Nucleus accumbens (tissue), 56 donors: ENCODE measurements around the gene SLFN13.
"Not testable (repeated sequence)": the region's sequence is repeated elsewhere in the genome, so short reads cannot be mapped to it uniquely, and the experiment has no call there.

ENCODE experiments used
- DNase-seq, 56 donors: peaks; one replicate each; lab custom pipeline; 2025; lab: John Stamatoyannopoulos, UW

SLFN13 gene

DNA sequence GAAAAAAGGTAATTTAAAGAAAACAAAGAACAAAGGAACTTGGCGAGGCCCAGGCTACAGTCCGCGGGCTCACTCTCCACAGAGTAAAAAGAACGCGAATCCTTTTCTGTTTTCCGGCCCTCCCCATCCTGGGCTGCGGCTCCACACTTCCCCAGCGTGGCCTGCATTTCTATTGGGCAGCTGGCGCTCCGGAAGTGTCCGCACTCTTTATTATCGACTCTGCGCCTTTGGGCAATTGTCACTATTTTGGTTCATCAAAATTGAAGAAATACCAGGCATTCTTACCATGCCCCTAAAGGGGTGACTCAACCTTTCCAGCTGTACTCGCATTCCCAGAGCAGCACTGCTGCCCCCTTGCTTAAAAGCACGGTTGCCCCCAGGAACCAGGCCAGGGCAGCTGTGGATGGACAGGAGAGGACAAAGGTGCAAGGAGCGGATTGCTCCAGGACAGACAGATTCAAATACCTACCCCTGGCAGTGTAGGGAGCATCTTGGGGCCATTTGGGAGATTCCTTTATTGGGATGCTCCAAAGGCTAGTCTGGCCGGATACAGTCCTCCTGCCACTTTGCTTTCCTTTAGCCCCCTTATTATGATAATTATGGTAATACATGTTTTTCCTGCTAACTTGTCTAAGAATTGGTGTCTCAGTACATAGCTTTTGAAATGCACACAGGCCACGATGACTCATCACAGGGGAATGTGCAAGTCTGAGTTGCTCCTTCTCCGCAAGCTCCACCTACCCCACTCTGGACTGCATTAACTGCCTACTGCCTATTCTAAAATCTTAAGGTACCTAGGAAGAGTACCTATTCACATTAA lies 15.3 kb downstream of the SLFN13 start:
- peak in 3 of 56 donors; percentile 1 to 10 (median 7) for DNase-seq

DNA sequence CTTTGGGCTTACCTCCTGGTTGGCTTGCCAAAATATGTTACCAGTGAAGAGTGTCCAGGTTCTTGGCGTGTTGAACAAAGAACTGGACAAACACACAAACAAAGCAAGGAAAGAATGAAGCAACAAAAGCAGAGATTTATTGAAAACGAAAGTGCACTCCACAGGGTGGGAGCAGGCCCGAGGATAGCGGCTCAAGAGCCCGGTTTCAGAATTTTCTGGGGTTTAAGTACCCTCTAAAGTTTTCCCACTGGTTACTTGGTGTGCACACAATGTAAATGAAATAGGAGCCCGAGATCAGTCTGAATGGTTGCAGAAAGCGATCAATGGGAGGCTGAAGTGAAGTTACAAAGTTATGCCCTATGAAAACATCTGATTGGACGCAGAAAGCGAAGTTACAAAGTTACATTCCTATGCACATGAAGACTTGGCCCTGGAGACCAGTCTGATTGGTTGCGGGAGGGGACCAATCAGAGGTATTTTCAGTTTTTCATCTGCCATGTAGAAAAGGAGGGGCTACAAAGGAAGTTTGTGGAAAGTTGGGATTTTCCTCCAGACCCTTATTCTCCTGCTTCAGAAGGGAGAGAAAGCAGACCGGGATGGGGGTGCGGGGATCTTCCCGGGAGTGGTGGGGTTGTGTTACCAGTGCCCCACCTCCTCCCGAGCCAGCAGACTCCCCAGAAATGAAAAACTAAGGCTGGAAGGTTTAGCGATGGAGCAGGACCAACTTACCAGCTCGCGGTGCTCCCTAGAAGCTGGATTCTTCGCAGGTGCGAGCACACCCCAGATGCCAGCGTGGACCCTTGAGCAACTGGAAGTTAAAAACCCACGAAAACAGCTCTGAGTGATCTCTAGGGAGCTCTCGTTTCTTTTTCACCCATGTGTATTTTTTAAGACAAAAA lies 16.1 kb downstream of the SLFN13 start, which contains the start of gene SLFN12:
SLFN12 (minus strand) TSS at position 325 of the 899 bp plus-strand sequence. CDS start 9,472 bp downstream, outside the sequence.
- peak in 7 of 56 donors; percentile 7 to 29 (median 22) for DNase-seq

DNA sequence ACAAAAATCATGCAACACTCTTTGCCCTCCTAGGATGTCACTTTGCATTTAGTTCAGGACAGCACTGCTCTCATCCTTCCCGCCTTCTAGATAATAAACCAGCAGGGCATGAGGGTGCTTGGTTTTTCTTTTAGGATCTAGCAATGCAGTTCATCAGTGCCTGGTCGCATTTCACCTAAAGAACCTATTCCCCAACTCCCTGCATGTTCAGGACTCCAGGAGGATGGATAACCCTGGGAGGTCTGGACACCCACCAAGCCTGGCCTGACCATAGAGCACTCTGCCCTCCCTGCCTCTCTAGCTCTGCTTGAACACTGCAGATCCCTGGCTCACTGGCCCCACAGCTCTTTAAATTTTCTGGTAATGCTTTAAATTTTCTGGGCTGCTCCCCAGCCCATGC lies 18.9 kb downstream of the SLFN13 start:
- no peak for DNase-seq

DNA sequence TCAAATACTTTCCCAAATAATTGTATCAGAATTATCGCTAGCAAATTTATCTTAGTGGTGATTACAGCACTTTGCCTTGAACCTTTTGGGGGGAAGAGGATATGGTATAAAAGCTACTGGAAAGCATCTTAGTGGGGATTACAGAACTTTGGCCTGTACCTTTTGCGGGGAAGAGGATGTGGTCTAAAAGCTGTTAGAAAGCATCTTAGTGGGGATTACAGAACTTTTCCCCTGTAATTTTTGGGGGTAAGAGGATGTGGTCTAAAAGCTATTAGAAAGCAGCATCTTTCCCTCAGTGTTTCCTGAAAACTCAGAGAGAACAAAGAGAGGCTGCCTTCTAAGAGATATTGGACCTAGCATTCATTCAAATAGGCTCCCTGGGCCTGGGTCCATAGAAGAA lies 20.3 kb downstream of the SLFN13 start:
- DNase-seq = no peak

DNA sequence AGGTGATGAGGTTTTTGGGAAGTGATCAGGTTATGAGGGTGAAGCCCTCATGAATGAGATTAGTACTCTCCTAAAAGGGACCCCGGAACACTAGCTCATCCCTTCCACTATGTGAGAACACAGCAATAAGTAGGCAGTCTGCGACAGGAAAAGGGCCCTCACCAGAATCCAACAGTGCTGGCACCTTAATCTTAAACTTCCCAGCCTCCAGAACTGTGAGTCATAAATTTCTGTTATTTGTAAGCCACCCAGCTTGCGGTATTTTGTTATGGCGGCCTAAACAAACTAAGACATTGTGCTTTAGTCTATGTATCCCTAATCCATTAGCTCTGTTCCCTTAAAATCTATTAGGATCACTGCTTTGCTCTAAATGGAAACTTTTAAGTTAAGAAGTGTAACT lies 24.8 kb downstream of the SLFN13 start:
- DNase-seq = no peak

DNA sequence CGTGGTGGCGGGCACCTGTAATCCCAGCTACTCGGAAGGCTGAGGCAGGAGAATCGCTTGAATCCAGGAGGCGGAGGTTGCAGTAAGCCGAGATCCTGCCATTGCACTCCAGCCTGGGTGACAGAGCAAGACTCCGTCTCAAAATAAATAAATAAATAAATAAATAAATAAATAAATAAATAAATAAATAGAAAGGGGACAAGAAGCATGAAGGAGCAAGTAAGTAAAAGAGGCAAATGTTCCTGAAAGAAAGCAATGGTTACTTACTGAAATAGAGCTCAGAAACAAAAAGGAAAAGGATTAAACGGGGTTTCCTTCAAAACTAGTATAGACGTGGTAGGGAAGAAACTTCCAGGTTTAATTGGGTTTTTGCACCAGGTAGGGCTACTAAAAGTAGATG lies 27.5 kb downstream of the SLFN13 start:
- DNase-seq = not testable (repeated sequence)

DNA sequence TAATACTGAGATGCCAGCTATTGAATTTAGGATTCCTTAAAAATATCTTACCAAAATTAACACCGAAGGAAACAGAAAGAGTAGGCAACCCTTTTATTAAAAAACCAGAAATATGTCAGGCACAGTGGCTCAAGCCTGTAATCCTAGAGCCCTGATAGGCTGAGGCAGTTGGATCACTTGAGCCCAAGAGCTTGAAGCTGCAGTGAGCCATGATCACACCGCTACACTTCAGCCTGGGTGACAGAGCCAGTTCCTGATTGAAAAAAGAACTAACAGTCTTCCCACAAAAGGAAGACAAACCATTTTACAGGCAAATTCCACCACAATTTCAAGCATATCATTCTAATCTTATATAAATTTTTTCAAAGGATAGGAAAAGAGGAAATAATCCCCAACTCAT lies 31.9 kb downstream of the SLFN13 start:
- no peak for DNase-seq

DNA sequence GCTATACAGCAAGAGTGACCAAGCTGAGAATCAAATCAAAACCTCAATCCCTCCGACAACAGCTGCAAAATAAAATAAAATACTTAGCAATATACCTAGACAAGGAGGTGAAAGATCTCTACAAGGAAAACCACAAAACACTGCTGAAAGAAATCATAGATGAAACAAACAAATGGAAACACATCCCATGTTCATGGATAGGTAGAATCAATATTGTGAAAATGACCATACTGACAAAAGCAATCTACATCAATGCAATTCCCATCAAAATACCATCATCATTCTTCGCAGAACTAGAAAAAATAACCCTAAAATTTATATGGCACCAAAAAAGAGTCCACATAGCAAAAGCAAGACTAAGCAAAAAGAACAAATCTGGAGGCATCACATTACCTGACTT lies 33.9 kb downstream of the SLFN13 start:
- not testable (repeated sequence) for DNase-seq

DNA sequence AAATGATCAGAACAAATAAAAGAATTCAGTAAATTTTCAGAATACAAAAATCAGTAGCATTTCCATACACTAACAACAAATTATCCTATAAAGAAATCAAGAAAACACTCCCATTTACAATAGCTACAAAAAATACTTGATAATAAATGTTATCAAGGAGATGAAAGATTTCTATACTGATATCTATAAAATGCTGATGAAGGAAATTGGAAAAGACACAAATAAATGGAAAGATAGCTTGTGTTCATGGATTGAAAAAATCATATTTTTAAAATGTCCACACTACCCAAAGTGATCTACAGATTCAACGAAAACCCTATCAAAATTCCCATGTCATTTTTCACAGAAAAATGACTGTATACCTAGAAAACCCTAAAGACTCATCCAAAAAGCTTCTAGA lies 34.3 kb downstream of the SLFN13 start:
- no peak for DNase-seq

DNA sequence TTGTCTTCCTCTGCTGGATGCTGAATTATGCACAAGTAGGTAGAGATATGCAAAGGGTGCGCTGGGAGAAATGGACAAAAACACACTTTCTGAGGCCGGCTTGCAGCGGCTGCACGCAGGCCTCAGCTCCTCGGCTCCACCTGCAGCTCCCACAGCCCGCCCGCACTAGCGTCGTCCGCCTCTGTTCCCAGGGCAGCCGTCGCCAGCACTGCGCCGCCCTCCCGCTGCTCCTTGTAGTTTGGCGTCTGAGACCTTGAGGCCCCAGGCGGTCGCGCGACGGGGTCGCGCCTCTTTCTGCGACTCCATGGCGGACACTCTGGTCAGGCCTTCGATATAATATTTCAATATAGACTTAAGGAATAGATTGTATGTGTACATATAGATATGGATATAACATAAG lies 41.0 kb downstream of the SLFN13 start:
- DNase-seq = no peak

DNA sequence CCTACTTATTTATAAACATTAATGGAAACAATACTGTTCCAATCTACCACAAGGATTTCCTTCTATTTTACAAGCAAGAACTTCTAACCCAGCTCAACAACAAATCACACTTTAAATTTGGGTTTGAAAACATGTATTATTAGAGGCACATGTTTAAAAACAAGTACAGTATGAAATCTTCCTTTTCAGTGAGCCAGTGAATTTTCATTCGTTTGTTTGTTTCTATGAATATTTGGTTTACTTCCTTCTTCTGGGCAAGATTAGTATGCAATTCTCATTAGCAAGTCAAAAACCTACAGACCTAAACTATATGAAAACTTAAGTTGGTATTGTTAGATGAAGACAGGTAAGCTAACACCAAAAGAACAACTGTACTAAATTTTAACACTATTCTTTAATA lies 42.0 kb downstream of the SLFN13 start:
- DNase-seq = no peak

DNA sequence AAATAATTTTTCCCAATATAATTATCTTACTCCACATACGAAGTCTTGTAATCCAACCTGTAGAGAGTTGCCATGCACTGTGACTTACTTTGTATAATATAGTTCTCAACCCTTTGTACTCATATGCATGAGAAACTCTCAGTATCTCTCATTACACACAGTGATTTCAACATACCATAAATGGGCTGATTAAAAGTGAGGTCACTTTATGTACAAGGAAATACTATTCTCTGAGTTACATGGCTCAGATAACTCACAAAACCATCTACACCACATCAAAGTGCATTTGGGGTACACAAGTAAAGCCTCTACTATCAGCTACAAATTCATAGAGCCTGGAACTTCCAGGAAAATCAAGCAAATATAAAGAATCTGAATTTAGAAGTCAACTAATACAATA lies 44.2 kb downstream of the SLFN13 start:
- DNase-seq = no peak

DNA sequence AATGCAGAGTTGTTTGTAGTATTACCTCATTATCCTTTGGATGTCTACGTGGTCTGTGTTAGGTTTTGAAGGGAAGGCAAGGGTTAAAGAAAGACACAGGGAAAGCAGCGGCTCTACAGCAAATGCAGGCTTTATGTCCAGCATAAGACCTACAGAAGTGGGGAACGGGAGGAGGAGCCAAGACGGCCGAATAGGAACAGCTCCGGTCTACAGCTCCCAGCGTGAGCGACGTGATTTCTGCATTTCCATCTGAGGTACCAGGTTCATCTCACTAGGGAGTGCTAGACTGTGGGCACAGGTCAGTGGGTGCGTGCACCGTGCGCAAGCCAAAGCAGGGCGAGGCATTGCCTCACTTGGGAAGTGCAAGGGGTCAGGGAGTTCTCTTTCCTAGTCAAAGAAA lies 54.8 kb downstream of the SLFN13 start:
- not testable (repeated sequence) for DNase-seq

DNA sequence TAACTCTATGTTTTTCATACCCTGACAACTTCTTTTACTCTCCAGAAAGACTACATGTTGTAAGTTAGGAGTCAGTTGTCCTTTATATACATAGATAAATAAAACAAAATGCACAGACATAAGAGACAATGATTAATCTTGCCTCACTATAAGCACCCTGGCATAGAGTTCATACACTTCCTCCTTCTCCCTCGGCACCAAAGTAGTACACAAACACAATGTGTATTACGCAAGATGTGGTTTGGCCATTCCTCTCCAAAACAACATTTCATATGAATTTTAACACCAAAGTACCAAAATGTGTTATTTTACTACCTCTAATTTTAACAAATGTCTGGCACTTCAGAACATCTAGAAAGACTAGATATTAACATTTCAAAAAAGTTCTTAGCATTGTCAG lies 57.9 kb downstream of the SLFN13 start:
- no peak for DNase-seq

DNA sequence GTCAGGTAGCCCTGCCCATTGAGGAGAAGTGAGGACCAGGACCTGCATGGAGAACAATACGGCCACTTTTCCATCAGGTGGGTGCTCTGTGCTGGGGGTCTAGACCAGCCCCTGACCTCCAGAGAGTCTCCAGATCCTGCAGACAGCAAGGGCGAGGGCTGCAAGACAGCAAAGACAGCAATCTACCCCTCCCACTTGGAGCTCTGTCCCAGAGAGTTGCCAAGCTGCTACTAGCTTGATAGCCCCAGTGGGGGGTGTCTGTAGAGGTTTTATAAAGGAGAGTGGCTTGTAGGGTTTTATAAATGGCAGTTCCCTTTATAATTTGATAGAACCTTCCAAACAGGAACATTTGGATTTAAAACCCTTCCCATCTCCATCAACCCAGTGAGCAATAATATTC lies 58.4 kb downstream of the SLFN13 start:
- DNase-seq = no peak

DNA sequence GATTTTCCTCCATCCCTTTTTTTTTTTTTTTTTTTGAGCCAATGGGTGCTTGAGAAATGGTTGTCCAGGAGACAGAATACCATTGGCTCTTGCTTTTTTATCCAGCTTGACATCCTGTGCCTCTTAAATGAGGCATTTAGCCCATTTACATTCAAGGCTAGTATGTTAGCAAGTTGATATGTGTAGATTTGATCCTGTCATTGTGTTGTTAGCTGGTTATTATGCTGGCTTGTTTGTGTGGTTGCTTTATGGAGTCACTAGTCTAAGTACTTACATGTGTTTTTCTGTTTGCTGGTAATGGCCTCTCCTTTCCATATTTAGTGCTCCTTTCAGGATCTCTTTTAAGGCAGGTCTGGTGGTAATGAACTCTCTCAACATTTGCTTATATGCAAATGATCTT lies 61.1 kb downstream of the SLFN13 start:
- DNase-seq = no peak
